Ascending aorta (tissue), 2 donors: ENCODE measurements around the gene YJEFN3. TPM values are rescaled to one million over a fixed set of nuclear protein-coding genes. Genes with fewer than 3 reads are reported as not detected.

ENCODE experiments used
- DNase-seq, 2 donors: peaks; one replicate each; pipeline ENCODE4 v3.0.0-alpha.2; 2019; ENCODE audit warnings: low spot score in 2 of 2
- H3K27ac ChIP-seq, 2 donors: fragments of 200-600 bp; sonication (generic); one replicate each; pipeline ENCODE4 v1.5.1; 2016 to 2017; ENCODE audit warnings: mild to moderate bottlenecking in 1 of 2
- H3K27me3 ChIP-seq: fragments of 200-600 bp; sonication (generic); one replicate; pipeline ENCODE4 v1.5.1; 2017
- H3K36me3 ChIP-seq, 2 donors: fragments of 200-600 bp; sonication (generic); one replicate each; pipeline ENCODE4 v1.5.1; 2016
- H3K4me1 ChIP-seq, 2 donors: fragments of 200-600 bp; sonication (generic); one replicate each; pipeline ENCODE4 v1.5.1; 2016 to 2017; ENCODE audit warnings: mild to moderate bottlenecking in 1 of 2
- H3K4me3 ChIP-seq, 2 donors: fragments of 200-600 bp; sonication (generic); one replicate each; pipeline ENCODE4 v1.5.1; 2016 to 2017; ENCODE audit warnings: mild to moderate bottlenecking in 1 of 2
- H3K9me3 ChIP-seq, 2 donors: fragments of 200-600 bp; sonication (generic); one replicate each; pipeline ENCODE4 v1.5.1; 2016
- CTCF ChIP-seq, 3 experiments: fragments of 200-600 bp in 2 of 3; fragments of 450-650 bp in 1 of 3; sonication (generic) in 2 of 3; IDR thresholded peaks; one replicate each; pipeline ENCODE4 v1.5.1; 2016 to 2019; ENCODE audit warnings: antibody characterized with exemption in 3 of 3, mild to moderate bottlenecking in 1 of 3, moderate library complexity in 1 of 3
- intact Hi-C: fragments of 100-400 bp; cut with DNase I; formaldehyde crosslinking; loops from one replicate; pipeline ENCODE4 v1.15.1; 2023
- total RNA-seq: library from RNA; depleted of rRNA; stranded (reverse); fragments of >200 nt; gene quantifications from one replicate; pipeline ENCODE4 v1.1.0, GENCODE V29; 2016

Gene YJEFN3
- total RNA-seq, 1 donor from 2014 or later, result 3.5 TPM

- no peak overlapping the region for H3K4me3 ChIP-seq
- H3K36me3 ChIP-seq, result no peaks in the 10 kb centered on the region
- DNase-seq, result no peak
- intact Hi-C loops, result no loop called here
- H3K27me3 ChIP-seq, result no peaks in the 10 kb centered on the region
- H3K27ac ChIP-seq, result no peak overlapping the region
- no peaks in the 10 kb centered on the region for H3K9me3 ChIP-seq
- no peaks in the 10 kb centered on the region for H3K4me1 ChIP-seq
- no peak for TF ChIP-seq CTCF (IDR thresholded peaks at IDR 0.05)
Observed at GRCh38 chr19:19559931-19560330, 31.2 kb downstream of the YJEFN3 start.

- DNase-seq, result no peak
- Histone ChIP-seq H3K27me3 (no peaks in the 10 kb centered on the region), H3K4me1 (no peaks in the 10 kb centered on the region), H3K9me3 (no peaks in the 10 kb centered on the region), H3K36me3 (no peaks in the 10 kb centered on the region), H3K27ac (no peak overlapping the region), H3K4me3 (no peak overlapping the region)
- intact Hi-C loops, result no loop called here
- no peak for TF ChIP-seq CTCF (IDR thresholded peaks at IDR 0.05)
Observed at GRCh38 chr19:19561946-19562664, 33.4 kb downstream of the YJEFN3 start.

- Histone ChIP-seq H3K4me1 (no peaks in the 10 kb centered on the region), H3K27ac (no peak overlapping the region), H3K36me3 (no peaks in the 10 kb centered on the region), H3K4me3 (no peak overlapping the region), H3K9me3 (no peaks in the 10 kb centered on the region), H3K27me3 (no peaks in the 10 kb centered on the region)
- DNase-seq, result no peak
- no peak for TF ChIP-seq CTCF (IDR thresholded peaks at IDR 0.05)
- intact Hi-C loops, result no loop called here
Observed at GRCh38 chr19:19562665-19563347, 34.1 kb downstream of the YJEFN3 start.

- no peak overlapping the region for H3K4me3 ChIP-seq
- DNase-seq, result no peak
- no peaks in the 10 kb centered on the region for H3K4me1 ChIP-seq
- H3K9me3 ChIP-seq, result no peaks in the 10 kb centered on the region
- TF ChIP-seq CTCF (IDR thresholded peaks at IDR 0.05), result no peak
- H3K36me3 ChIP-seq, result no peaks in the 10 kb centered on the region
- intact Hi-C loops, result no loop called here
- H3K27ac ChIP-seq, result no peak overlapping the region
- no peaks in the 10 kb centered on the region for H3K27me3 ChIP-seq
Observed at GRCh38 chr19:19563348-19563848, 34.7 kb downstream of the YJEFN3 start.

- Histone ChIP-seq H3K9me3 (no peaks in the 10 kb centered on the region), H3K4me3 (no peak overlapping the region), H3K27me3 (no peaks in the 10 kb centered on the region), H3K27ac (no peak overlapping the region), H3K4me1 (no peaks in the 10 kb centered on the region), H3K36me3 (no peaks in the 10 kb centered on the region)
- intact Hi-C loops, result no loop called here
- DNase-seq, result no peak
- TF ChIP-seq CTCF (IDR thresholded peaks at IDR 0.05), result no peak
Observed at GRCh38 chr19:19566306-19566705, 37.6 kb downstream of the YJEFN3 start.
